Activated CD8-positive, alpha-beta memory T cell treated with anti-CD3 and anti-CD28 coated beads for 48 hours (primary cell): ENCODE results near the gene NSD2.
A peak's percentile ranks its signal among the peaks of the same experiment; 100 is the strongest.
"Not testable (repeated sequence)": the region's sequence is repeated elsewhere in the genome, so short reads cannot be mapped to it uniquely, and the experiment has no call there.

Source experiments
- DNase-seq, 3 experiments: peaks; one replicate each; pipeline ENCODE4 v3.0.0-alpha.2; 2020; ENCODE audit warnings: low read depth in 2 of 3, low spot score in 2 of 3

NSD2 gene

GRCh38 chr4:1841887-1842210 is 29.3 kb upstream of the NSD2 start:
- DNase-seq: no peak

- DNase-seq: no peak
These were observed 28.8 kb upstream of the NSD2 start for GRCh38 chr4:1842339-1842895.

GRCh38 chr4:1842993-1843448 is 28.2 kb upstream of the NSD2 start:
- DNase-seq: no peak

- no peak for DNase-seq
These were observed 27.3 kb upstream of the NSD2 start for GRCh38 chr4:1843852-1844251.

DNA sequence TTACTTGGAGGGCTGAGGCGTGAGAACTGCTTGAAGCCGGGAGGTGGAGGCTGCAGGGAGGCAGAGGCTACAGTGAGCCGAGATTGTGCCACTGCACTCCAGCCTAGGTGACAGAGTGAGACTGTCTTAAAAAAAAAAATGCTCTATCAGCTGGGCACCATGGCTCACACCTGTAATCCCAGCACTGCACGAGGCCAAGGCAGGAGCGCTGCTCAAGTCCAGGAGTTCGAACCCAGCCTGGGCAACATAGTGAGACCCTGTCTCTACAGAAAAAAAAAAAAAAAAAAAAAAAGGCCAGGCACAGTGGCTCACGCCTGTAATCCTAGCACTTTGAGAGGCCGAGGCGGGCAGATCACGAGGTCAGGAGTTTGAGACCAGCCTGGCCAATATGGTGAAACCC is 26.6 kb upstream of the NSD2 start:
- not testable (repeated sequence) for DNase-seq

GRCh38 chr4:1846580-1846979 is 24.6 kb upstream of the NSD2 start:
- no peak for DNase-seq

- DNase-seq: no peak
These were observed 20.9 kb upstream of the NSD2 start for GRCh38 chr4:1850276-1850675.

DNA sequence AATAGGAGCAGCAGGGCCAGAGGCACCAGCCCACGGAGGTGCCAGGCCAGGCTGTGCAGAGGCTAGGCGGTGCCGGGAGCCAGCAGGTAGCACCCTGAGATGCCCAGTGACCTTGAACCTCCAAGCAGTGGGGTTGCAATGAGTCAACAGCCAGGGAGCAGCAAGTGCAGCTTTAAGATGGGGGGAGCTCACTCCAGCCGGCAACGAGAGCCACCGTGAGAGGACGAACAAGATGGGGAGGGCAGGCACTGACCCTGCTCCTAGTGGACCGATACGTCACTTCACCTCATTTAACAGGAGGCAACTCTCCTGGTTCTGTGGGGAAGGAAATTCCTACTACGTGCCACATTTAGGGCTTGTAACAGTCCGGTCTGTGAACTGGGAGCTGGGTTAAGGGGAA is 20.0 kb upstream of the NSD2 start:
- DNase-seq: no peak

DNA sequence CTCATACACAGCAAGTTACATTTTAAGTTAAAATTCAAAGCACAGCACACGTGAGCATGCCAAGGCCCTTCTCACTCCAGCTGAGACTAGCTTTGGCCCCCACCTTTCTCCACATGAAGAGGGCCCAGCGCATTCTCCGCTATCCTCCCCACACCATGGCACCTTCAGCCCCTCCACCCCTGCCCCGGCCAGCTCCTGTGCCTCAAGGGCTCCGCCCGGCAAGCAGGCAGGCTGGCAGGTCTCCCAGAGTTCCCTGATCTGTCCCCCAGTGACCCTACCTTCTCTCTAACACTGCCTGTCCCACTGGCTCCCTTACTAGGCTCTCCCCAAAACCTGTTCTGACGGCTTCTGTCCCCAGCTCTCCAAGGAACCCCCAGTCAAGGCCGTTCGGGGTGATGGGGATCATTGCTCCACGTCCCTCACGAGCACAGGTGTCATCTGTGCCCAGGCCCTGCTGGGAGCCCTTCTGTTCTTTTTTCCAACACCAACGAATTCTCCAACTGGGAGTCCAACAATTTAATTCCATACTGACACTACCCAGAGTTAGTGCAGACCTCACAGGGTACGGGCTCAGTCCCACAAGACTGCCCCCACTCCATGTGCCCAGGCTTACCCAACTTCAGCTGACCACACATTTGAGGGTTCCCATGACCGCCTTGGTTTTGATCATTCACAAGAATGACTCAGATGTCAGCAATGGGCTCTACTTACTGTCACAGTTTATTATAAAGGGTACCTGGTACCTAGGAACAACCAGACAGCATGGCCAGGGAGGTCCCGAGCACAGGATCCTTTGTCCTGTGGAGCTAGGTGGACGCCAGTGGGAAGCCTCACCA is 19.4 kb upstream of the NSD2 start:
- no peak for DNase-seq

GRCh38 chr4:1852904-1853623 is 18.1 kb upstream of the NSD2 start:
- DNase-seq: no peak

- no peak for DNase-seq
These were observed 16.4 kb upstream of the NSD2 start for GRCh38 chr4:1854752-1855151.

DNA sequence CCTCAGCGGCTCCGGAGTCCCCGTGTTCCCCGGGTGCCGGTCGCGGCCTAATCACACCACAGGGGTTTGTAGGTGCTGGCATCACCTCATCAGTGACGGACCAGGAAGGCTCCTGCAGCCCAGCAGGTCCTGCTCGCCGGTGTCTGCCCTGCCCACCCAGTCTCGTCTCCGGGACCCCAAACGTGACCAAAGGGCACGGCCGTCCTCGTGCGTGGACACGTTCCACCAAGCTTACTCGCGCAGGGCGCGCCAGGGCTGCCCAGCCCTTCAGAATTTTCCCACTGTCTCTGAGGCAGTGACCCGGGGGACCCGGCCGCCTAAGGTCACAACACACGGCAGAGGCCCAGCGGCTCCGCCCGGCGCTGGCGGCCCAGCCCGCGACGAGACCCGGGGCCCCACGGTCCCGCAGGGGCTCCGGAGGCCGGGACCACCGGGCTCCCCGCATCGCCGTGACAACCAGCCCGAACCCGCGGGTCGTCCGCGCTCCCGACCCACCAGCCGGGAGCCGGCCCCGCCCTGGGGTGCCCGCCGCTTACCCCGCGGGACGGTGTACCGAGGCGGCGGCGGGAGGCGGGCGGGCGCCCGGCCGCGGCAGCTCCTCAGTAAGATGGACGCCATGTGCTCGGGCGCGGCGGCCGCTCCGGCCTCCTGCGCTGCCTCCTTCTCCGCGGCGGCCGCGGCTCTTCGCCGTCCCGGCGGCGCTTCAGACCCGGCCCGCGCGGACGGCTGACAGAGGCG is 15.7 kb upstream of the NSD2 start:
- no peak for DNase-seq

DNA sequence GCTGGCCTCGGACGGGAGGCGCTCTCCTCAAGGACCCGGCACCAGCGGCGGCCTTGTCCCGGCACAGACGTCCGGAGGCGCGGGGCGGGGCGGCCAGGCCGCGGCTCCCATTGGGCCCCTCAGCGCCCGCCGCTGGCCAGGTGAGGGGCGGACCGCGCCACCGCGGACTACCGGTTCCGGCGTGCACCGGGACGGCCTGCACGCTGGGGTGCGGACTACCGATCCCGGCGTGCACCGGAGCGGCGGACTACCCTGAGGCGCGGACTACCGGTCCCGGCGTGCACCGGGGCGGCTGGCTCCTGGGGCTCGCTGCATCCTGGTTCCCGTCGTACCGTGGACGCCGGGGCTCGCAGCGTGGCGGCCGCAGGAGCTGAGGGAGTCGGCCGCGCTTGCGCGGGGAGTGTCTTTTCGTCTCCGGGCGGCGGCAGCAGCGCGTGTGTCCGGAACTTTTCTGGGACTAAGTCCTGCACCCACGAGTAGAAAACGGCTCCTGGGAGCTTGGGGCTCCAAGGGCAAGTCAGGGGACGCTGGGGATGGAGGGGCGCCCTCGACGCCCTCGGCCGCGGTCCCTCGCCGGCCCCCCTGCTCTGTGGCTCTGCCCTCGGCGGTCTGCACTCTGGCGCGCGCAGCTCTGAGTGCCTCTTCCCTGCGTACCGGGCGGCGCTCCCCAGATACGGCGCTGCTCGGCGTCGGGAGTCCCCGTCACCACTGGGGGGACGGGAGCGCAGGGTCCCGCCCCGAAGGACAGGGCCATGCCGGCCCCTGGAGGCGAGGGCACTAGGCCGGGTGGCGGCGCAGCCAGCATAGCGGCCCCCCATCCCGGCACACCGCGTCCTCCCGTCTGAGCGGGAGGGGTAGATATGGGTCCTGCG is 14.9 kb upstream of the NSD2 start, which contains the start of gene LETM1:
LETM1 (minus strand) TSS at position 86 of the 872 bp plus-strand sequence. CDS start 206 bp downstream, outside the sequence.
- peak; percentile 73 to 91 (median 81) for DNase-seq

DNA sequence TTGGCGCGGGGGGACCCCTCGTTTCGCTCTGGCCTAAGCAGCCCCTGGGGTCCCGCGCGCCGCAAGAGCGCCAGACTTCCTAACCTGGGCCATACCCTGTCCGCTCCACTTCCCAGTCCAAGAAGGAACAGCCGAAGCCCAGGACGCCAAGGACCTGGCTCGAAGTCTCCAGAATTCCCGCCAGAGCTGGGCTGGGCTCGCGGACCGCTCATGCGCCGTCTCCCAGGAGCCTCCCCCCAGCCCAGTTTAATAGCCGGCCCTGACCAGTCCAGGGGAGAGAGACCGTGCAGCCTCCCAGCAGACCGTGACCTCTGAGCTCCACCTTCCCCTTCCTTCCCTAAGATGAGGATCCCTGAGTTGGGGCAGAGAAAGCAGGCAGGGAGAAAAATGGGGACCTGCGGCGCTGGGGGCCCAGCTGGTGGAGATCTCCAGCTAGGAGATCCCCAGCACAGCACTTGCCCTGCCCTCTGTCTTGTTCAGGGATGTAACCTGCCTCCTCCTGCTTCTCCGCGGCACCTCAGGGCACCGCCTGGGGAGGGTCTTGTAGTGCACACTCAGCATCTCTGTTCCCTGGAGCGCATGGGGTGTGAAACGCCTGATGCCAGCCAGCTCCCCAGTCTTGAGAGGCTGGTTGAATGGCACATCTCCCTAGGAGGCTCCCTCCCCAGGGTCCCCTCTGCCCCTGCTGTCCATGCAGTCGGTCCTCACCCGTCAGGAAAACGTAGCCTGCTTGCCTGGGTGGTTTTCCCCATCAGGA is 14.1 kb upstream of the NSD2 start:
- DNase-seq: no peak

DNA sequence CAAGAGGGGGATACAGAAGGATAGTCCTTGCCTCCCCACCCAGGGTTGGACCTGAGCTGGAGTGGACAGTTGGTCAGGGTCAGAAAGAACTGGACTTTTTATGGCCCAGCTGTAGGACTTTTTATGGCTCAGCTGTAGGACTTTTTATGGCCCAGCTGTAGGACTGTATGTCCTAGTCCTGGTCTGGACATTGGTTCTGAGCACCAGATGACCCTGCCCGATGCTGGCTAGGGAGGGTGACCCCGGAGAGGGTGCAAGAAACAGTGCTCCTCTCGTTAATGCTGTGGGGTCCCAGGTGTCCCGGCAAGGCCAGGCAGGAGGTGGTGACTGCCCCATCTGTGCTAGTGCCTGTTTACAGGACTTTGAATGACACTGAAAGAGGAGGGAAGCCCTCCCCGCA is 13.3 kb upstream of the NSD2 start:
- no peak for DNase-seq

GRCh38 chr4:1859389-1859753 is 11.8 kb upstream of the NSD2 start:
- no peak for DNase-seq

DNA sequence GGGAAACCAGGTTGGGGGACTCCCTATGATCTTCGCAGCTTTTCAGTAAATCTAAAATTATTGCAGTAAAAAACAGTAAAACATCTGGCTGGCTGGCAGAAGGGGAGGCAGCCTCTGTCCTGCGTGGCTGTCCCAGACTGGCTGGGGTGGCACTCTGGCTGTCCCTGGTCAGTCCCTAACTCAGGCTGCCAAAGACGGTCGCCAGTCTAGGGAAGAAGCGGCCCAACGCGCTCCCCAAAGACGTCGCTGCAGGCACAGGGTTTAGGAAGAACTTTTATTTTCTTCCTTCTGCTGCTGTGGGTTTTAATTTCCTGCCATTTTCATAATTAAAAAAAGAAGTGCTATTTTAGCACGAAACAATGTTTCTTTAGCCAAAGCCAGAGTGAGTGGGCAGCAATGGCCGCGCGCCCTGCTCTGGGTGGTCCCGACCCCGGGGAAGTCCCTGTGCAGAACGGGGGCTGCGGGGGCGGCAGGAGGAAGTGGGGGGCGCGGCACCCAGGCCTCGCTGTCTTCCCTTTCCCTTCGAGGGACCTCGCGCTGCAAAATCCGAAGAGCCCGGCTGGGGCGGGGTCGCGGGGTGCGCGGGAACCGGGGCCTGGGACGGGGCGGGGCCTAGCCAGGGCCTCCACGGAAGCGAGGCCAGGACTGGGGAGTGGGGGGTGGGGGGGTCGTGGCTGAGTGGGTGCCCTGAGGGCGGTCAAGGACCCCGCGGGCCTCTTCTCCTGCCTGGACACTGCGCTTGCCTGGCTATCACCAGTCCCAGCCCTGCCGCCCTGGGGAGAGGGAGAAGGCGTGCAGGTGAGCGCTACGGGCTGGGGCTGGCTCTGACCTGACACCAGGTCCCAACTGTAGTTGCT is 8.9 kb upstream of the NSD2 start:
- DNase-seq: no peak

DNA sequence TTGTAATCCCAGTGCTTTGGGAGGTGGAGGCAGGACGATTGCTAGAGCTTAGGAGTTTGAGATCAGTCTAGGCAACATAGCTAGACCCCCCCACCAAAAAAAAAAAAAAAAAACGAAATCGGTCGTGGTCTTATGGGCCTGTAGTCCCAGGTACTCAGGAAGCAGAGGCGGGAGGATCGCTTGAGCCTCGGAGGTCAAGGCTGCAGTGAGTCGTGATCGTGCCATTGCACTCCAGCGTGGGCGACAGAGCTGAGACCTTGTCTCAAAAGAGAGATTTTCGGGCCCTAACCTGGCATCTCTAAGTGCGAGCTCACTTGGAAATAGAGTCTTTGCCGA is 8.3 kb upstream of the NSD2 start:
- no peak for DNase-seq
